Peyer's patch (tissue), 4 donors: ENCODE results near the gene CAT. TPM values are rescaled to one million over a fixed set of nuclear protein-coding genes. Genes with fewer than 3 reads are reported as not detected.

Experiments
- DNase-seq, 3 donors: peaks; one replicate each; pipeline ENCODE4 v3.0.0-alpha.2; 2017 to 2019
- H3K27ac ChIP-seq, 4 donors: fragments of 200-600 bp; sonication (generic); one replicate each; pipeline ENCODE4 v1.5.1; 2016 to 2019
- H3K27me3 ChIP-seq, 2 donors: fragments of 200-600 bp; sonication (generic); one replicate each; pipeline ENCODE4 v1.5.1; 2019
- H3K36me3 ChIP-seq, 3 donors: fragments of 200-600 bp; sonication (generic); one replicate each; pipeline ENCODE4 v1.5.1; 2016 to 2019
- H3K4me1 ChIP-seq, 4 donors: fragments of 200-600 bp; sonication (generic); one replicate each; pipeline ENCODE4 v1.5.1; 2016 to 2019
- H3K4me3 ChIP-seq, 4 donors: fragments of 200-600 bp; sonication (generic); 1 replicate in 3 of 4; 2 replicates in 1 of 4; pipeline ENCODE4 v1.5.1; 2016 to 2019; ENCODE audit warnings: mild to moderate bottlenecking in 1 of 4
- H3K9me3 ChIP-seq, 4 donors: fragments of 200-600 bp; sonication (generic); one replicate each; pipeline ENCODE4 v1.5.1; 2016 to 2019; ENCODE audit warnings: mild to moderate bottlenecking in 1 of 4
- POLR2A ChIP-seq, 2 donors: fragments of 450-650 bp; IDR thresholded peaks; one replicate each; pipeline ENCODE4 v1.5.1; 2017; ENCODE audit warnings: antibody characterized with exemption in 2 of 2, mild to moderate bottlenecking in 2 of 2, moderate library complexity in 2 of 2
- total RNA-seq, 4 donors: library from RNA; depleted of rRNA; stranded (reverse); fragments of >200 nt; gene quantifications; one replicate each; pipeline ENCODE4 v1.1.0, GENCODE V29; 2016
- TF ChIP-seq, protein P1 (sequence below), 6 experiments: fragments of 450-650 bp in 4 of 6; fragments of 200-600 bp in 2 of 6; sonication (generic) in 1 of 6; IDR thresholded peaks; one replicate each; pipeline ENCODE4 v1.5.1; 2017 to 2019; ENCODE audit warnings: antibody characterized with exemption in 6 of 6, mild to moderate bottlenecking in 3 of 6, moderate library complexity in 1 of 6

The CAT gene
- total RNA-seq, 4 donors from 2014 or later = 81.0 to 271 (median 133) TPM

DNA sequence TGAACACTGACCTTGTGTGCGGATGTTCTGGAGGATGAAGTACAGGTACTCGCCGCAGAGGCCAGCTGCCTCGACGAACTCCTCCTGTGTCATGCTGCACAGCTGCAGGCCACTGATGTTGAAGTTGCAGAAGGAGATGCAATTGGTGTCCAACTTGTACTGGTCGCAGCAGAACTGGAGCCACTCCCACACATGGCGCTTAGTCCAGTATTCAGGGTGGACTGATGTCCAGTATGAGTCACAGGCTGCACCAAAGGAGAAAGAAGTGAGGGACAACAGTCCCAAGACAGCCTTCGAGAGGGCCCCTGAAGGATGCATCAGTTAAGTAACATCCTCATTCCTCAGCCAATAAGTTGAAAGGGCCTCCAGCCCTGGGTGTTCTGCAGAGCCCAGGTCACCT, 54.7 kb downstream of the CAT start:
- DNase-seq = no peak
- Histone ChIP-seq H3K9me3 (no peaks in the 10 kb centered on the region), H3K27me3 (no peaks in the 10 kb centered on the region), H3K4me3 (no peak overlapping the region), H3K27ac (no peak overlapping the region), H3K4me1 (no peaks in the 10 kb centered on the region), H3K36me3 (no peaks in the 10 kb centered on the region)
- no peak for TF ChIP-seq POLR2A (IDR thresholded peaks at IDR 0.05)
- TF ChIP-seq, protein P1, sequence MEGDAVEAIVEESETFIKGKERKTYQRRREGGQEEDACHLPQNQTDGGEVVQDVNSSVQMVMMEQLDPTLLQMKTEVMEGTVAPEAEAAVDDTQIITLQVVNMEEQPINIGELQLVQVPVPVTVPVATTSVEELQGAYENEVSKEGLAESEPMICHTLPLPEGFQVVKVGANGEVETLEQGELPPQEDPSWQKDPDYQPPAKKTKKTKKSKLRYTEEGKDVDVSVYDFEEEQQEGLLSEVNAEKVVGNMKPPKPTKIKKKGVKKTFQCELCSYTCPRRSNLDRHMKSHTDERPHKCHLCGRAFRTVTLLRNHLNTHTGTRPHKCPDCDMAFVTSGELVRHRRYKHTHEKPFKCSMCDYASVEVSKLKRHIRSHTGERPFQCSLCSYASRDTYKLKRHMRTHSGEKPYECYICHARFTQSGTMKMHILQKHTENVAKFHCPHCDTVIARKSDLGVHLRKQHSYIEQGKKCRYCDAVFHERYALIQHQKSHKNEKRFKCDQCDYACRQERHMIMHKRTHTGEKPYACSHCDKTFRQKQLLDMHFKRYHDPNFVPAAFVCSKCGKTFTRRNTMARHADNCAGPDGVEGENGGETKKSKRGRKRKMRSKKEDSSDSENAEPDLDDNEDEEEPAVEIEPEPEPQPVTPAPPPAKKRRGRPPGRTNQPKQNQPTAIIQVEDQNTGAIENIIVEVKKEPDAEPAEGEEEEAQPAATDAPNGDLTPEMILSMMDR (IDR thresholded peaks at IDR 0.05) = no peak

- Histone ChIP-seq H3K9me3 (no peaks in the 10 kb centered on the region), H3K4me1 (no peaks in the 10 kb centered on the region), H3K27ac (no peak overlapping the region), H3K27me3 (no peaks in the 10 kb centered on the region), H3K4me3 (no peak overlapping the region), H3K36me3 (no peaks in the 10 kb centered on the region)
- DNase-seq = no peak
- TF ChIP-seq, protein P1 (IDR thresholded peaks at IDR 0.05) = no peak
- TF ChIP-seq POLR2A (IDR thresholded peaks at IDR 0.05) = no peak
These were observed 55.3 kb downstream of the CAT start for GRCh38 chr11:34493926-34494595.

GRCh38 chr11:34495239-34495723, 56.5 kb downstream of the CAT start:
- no peak for DNase-seq
- Histone ChIP-seq H3K27me3 (no peaks in the 10 kb centered on the region), H3K9me3 (no peaks in the 10 kb centered on the region), H3K36me3 (no peaks in the 10 kb centered on the region), H3K4me1 (no peaks in the 10 kb centered on the region), H3K27ac (no peak overlapping the region), H3K4me3 (no peak overlapping the region)
- TF ChIP-seq, protein P1 (IDR thresholded peaks at IDR 0.05) = no peak
- TF ChIP-seq POLR2A (IDR thresholded peaks at IDR 0.05) = no peak

- Histone ChIP-seq H3K27ac (no peak overlapping the region), H3K4me1 (no peaks in the 10 kb centered on the region), H3K27me3 (no peaks in the 10 kb centered on the region), H3K9me3 (no peaks in the 10 kb centered on the region), H3K36me3 (no peaks in the 10 kb centered on the region), H3K4me3 (no peak overlapping the region)
- DNase-seq = no peak
- no peak for TF ChIP-seq POLR2A (IDR thresholded peaks at IDR 0.05)
- TF ChIP-seq, protein P1 (IDR thresholded peaks at IDR 0.05) = no peak
These were observed 57.1 kb downstream of the CAT start for GRCh38 chr11:34495724-34496377.

DNA sequence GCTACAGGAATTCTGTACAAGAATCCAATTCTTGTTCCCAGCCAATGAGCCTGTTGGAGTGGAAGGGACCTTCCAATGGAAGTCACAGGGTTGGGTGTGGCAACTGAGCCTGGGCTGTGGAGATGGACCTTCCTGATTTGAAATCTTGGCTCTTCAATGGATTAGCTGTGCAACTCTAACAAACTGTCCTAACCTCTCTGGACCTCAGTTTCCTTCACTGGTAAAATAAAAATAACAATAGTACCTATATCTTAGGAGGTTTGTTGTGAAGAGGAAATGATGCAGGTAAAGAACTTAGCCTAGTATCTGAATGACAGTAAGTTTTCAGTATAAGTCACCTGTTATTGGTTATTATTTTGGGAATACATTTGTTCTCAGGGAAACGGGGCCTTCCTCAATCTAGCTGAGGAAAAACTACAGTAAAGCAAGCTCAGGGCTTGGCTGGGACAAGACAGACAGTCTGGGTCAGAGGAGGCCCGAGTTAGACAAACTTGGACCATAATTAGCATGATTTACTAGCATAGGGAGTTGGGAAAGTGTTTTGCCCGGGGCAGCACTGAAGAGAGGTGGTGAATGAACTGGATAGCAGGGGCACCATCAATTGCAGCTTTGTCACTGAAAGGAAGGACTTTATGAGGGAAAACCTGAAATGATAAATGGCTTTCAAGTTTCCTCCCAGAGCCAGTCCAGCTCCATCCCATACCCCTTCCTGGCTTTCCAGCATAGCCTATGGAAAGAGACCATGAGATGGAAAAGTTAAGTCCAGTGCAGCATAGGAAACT, 61.2 kb downstream of the CAT start:
- no peak for DNase-seq
- no peak overlapping the region for H3K27ac ChIP-seq
- H3K4me1 ChIP-seq = no peaks in the 10 kb centered on the region
- no peak overlapping the region for H3K4me3 ChIP-seq
- no peak for TF ChIP-seq POLR2A (IDR thresholded peaks at IDR 0.05)
- TF ChIP-seq, protein P1 (IDR thresholded peaks at IDR 0.05) = no peak
- H3K27me3 ChIP-seq = no peaks in the 10 kb centered on the region
- H3K9me3 ChIP-seq = no peaks in the 10 kb centered on the region
- no peaks in the 10 kb centered on the region for H3K36me3 ChIP-seq
